Epithelial cell of proximal tubule (primary cell): ENCODE results near the gene SGMS1. TPM values are rescaled to one million over a fixed set of nuclear protein-coding genes. Genes with fewer than 3 reads are reported as not detected.
"Not testable (repeated sequence)": the region's sequence is repeated elsewhere in the genome, so short reads cannot be mapped to it uniquely, and the experiment has no call there.

ENCODE experiments used
- DNase-seq: peaks from one replicate; pipeline ENCODE4 v3.0.0-alpha.2; 2011; ENCODE audit warnings: low read depth
- H3K4me3 ChIP-seq: 2 replicates; pipeline ENCODE4 v1.5.1; 2011; ENCODE audit warnings: low read depth, mild to moderate bottlenecking, low read length
- total RNA-seq: library from RNA; depleted of rRNA; stranded (reverse); fragments of >200 nt; gene quantifications from 2 replicates; pipeline ENCODE4 v1.2.3, GENCODE V29; 2015
- TF ChIP-seq, protein P1 (sequence below): conservative IDR thresholded peaks from 2 replicates; pipeline ENCODE4 v1.5.1; 2012; ENCODE audit warnings: low read depth, mild to moderate bottlenecking, low read length

Gene SGMS1
- total RNA-seq, 1 donor from 2014 or later: 25.2 TPM

DNA sequence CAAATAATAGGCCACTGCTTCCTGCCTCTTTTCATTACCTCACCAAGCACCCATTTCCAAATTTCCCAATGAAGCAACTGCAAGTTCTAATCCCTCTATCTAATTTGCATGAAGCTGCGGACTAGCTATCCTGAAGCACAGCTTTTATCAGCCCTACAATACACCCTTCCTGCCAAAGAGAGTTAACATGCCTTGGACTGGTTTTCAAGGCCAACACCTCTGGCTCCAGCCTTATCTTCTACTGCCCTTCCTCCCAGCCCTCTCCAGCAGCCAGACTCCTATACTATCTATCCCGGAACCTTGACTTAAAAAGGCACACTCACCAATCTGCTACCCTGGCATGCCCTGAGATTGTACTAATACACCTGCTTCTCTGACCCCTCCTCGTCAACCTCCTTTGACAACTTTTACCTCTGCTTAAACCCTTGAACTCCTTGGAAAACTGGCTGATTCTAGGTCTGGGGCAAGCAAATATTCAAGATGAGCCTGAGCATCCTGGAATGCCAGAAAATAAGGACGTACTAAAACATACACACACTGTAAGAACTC lies 73.4 kb downstream of the SGMS1 start:
- H3K4me3 ChIP-seq: no peak overlapping the region
- TF ChIP-seq, protein P1, sequence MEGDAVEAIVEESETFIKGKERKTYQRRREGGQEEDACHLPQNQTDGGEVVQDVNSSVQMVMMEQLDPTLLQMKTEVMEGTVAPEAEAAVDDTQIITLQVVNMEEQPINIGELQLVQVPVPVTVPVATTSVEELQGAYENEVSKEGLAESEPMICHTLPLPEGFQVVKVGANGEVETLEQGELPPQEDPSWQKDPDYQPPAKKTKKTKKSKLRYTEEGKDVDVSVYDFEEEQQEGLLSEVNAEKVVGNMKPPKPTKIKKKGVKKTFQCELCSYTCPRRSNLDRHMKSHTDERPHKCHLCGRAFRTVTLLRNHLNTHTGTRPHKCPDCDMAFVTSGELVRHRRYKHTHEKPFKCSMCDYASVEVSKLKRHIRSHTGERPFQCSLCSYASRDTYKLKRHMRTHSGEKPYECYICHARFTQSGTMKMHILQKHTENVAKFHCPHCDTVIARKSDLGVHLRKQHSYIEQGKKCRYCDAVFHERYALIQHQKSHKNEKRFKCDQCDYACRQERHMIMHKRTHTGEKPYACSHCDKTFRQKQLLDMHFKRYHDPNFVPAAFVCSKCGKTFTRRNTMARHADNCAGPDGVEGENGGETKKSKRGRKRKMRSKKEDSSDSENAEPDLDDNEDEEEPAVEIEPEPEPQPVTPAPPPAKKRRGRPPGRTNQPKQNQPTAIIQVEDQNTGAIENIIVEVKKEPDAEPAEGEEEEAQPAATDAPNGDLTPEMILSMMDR: no peak
- no peak for DNase-seq

GRCh38 chr10:50549186-50549585 lies 74.6 kb downstream of the SGMS1 start:
- DNase-seq, H3K4me3 ChIP-seq: not testable (repeated sequence)

DNA sequence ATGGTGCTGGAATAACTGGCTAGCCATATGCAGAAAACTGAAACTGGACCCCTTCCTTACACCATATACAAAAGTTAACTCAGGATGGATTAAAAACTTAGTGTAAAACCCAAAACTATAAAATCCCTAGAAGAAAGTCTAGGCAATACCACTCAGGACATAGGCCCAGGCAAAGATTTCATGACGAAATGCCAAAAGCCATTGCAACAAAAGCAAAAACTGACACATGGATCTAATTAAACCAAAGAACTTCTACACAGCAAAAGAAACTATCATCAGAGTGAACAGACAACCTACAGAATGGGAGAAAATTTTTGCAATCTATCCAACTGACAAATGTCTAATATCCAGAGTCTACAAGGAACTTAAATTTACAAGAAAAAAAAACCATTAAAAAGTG lies 75.3 kb downstream of the SGMS1 start:
- not testable (repeated sequence) for H3K4me3 ChIP-seq

GRCh38 chr10:50546287-50546686 lies 77.5 kb downstream of the SGMS1 start:
- H3K4me3 ChIP-seq, DNase-seq: not testable (repeated sequence)

More for the DNA sequence above, 75.3 kb downstream of the SGMS1 start:
- DNase-seq: not testable (repeated sequence)

- DNase-seq: no peak
- TF ChIP-seq, protein P1: no peak
- no peak overlapping the region for H3K4me3 ChIP-seq
These were observed 77.9 kb downstream of the SGMS1 start for GRCh38 chr10:50545846-50546245.

DNA sequence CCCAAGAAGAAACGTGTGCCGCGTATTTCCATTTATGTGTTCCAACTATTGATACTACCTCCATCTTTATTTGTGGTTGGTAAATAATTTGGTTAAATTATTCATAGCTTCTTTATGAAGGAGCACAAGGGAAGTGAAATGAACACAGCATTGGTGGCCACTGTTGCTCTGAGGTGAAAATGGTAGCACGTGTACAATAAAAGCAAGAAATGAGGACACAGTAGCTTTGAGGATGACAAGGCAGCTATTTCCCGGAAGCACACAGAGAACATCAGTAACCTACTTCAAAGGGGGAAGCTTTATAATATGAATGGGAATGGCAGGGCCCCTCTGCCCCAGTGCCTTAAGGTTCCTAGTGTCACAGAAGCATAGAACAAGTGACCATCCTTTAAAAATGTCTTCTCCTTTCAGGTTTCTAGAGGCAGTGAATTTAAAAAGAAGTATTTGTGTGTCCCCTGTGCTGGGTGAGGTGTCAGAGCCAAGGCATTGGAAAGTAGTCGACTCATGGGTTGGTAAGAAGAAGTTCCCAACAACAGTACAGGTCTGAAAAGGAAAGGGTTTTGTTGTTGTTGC lies 78.8 kb downstream of the SGMS1 start:
- DNase-seq: no peak
- H3K4me3 ChIP-seq: no peak overlapping the region
- TF ChIP-seq, protein P1: no peak

GRCh38 chr10:50544095-50544856 lies 79.5 kb downstream of the SGMS1 start:
- TF ChIP-seq, protein P1: no peak
- no peak overlapping the region for H3K4me3 ChIP-seq
- no peak for DNase-seq

GRCh38 chr10:50542871-50543270 lies 80.9 kb downstream of the SGMS1 start:
- no peak overlapping the region for H3K4me3 ChIP-seq
- TF ChIP-seq, protein P1: no peak
- DNase-seq: no peak
